ENCODE results near the gene DDX20. TPM values are rescaled to one million over a fixed set of nuclear protein-coding genes. Genes with fewer than 3 reads are reported as not detected.

DDX20 gene, protein sequence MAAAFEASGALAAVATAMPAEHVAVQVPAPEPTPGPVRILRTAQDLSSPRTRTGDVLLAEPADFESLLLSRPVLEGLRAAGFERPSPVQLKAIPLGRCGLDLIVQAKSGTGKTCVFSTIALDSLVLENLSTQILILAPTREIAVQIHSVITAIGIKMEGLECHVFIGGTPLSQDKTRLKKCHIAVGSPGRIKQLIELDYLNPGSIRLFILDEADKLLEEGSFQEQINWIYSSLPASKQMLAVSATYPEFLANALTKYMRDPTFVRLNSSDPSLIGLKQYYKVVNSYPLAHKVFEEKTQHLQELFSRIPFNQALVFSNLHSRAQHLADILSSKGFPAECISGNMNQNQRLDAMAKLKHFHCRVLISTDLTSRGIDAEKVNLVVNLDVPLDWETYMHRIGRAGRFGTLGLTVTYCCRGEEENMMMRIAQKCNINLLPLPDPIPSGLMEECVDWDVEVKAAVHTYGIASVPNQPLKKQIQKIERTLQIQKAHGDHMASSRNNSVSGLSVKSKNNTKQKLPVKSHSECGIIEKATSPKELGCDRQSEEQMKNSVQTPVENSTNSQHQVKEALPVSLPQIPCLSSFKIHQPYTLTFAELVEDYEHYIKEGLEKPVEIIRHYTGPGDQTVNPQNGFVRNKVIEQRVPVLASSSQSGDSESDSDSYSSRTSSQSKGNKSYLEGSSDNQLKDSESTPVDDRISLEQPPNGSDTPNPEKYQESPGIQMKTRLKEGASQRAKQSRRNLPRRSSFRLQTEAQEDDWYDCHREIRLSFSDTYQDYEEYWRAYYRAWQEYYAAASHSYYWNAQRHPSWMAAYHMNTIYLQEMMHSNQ
- 16.4 and 16.8 TPM in 2 replicates for total RNA-seq

GRCh38 chr1:111755331-111756123, at the start of gene DDX20:
DDX20 (plus strand) TSS chr1:111755901; CDS start chr1:111755925, 24 bp downstream.

GRCh38 chr1:111739194-111739924, 16.3 kb upstream of the DDX20 start, which contains the start of gene INKA2:
INKA2 (minus strand) TSS chr1:111739395; CDS start chr1:111739242, 153 bp downstream.

Other genes with a start within 250 kb of the DDX20 start
- gene RAP1A, start 136.1 kb upstream of the DDX20 start, total RNA-seq: 36.6 and 42.5 TPM in 2 replicates
- gene INKA2, start 16.5 kb upstream of the DDX20 start, total RNA-seq: 0.35 and 0.58 TPM in 2 replicates
- gene KCND3, start 233.8 kb downstream of the DDX20 start, total RNA-seq: not detected in 2 replicates